Urinary bladder (tissue), 4 donors: Measurements from ENCODE around the gene TRIM71. TPM values are rescaled to one million over a fixed set of nuclear protein-coding genes. Genes with fewer than 3 reads are reported as not detected.
"Not testable (repeated sequence)": the region's sequence is repeated elsewhere in the genome, so short reads cannot be mapped to it uniquely, and the experiment has no call there.

Experiments used
- DNase-seq: peaks from one replicate; pipeline ENCODE4 v3.0.0-alpha.2; 2015; ENCODE audit errors: extremely low spot score
- H3K27ac ChIP-seq: one replicate; pipeline ENCODE4 v1.5.1; 2013; ENCODE audit warnings: low read depth, mild to moderate bottlenecking, moderate library complexity
- H3K36me3 ChIP-seq: one replicate; pipeline ENCODE4 v1.6.1; 2013; ENCODE audit warnings: mild to moderate bottlenecking, moderate library complexity; ENCODE audit not compliant: insufficient read depth
- H3K4me1 ChIP-seq: one replicate; pipeline ENCODE4 v1.6.1; 2013; ENCODE audit warnings: mild to moderate bottlenecking, moderate library complexity; ENCODE audit not compliant: insufficient read depth
- H3K4me3 ChIP-seq: one replicate; pipeline ENCODE4 v1.5.1; 2013; ENCODE audit warnings: low read depth, low read length
- WGBS: extraction: QIAGEN DNeasy Blood & Tissue Kit; methylation state at CpG from one replicate; pipeline ENCODE4 v1.1.7; 2013; 5-methylcytosine and 5-hydroxymethylcytosine counted together
- polyA plus RNA-seq: library from polyadenylated mRNA; stranded (reverse); fragments of 200-250 nt; gene quantifications from one replicate; pipeline ENCODE4 v1.2.3, GENCODE V29; 2013
- total RNA-seq: library from RNA; depleted of rRNA; stranded (reverse); fragments of >200 nt; gene quantifications from one replicate; pipeline ENCODE4 v1.2.3, GENCODE V29; 2014
- donor health status: healthy with polysubstance abuse.
- donor health status: healthy.

The TRIM71 gene
- total and polyA plus RNA-seq, 2 donors, result 0.74 TPM; not detected in 1

DNA sequence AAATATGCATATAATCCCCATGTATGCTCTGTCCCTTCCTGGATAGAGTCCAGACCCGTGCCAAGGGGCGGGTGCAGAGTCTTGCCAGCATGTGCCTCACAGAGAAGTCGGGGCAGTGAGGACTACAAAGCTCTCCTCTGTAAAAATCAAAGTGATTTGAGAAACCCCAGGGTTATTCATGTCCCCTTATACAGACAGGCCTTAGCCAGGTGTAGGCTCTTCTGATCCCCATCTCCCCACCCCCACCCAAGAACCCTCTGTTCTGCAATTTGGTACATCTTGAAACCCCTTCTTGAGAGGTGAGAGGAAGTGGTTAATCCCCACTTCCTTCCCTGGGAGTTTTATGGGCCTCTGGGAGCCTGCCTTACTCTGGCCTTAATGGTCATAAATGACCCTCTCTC is 24.7 kb downstream of the TRIM71 start:
- DNase-seq, result no peak
- Histone ChIP-seq H3K4me1 (no peaks in the 10 kb centered on the region), H3K4me3 (no peak overlapping the region), H3K36me3 (no peaks in the 10 kb centered on the region), H3K27ac (no peak overlapping the region)
- 54% methylated on average over 3 of the region's 3 CpGs for WGBS

DNA sequence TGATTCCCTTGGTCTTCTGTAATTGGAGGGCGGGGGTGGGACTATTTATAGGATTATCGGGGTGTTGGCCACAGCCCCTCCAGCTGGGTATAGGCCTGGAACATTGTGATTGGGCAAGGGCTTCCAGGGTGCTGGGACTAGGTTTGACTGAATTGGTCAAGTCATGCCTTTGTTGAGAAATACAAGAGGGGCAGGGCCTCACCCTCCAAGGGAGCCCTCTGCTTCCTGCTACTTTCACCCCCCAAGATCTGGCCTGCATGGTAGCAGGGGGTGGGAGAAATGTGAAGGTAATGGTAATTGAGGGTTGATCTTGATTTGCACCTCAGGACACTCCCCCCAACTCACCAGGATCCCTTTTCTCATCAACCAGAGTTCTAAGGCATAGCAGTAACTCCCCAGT is 25.2 kb downstream of the TRIM71 start:
- Histone ChIP-seq H3K4me1 (no peaks in the 10 kb centered on the region), H3K36me3 (no peaks in the 10 kb centered on the region), H3K27ac (no peak overlapping the region), H3K4me3 (no peak overlapping the region)
- WGBS, result 58% methylated on average over 2 of the region's 2 CpGs
- no peak for DNase-seq

DNA sequence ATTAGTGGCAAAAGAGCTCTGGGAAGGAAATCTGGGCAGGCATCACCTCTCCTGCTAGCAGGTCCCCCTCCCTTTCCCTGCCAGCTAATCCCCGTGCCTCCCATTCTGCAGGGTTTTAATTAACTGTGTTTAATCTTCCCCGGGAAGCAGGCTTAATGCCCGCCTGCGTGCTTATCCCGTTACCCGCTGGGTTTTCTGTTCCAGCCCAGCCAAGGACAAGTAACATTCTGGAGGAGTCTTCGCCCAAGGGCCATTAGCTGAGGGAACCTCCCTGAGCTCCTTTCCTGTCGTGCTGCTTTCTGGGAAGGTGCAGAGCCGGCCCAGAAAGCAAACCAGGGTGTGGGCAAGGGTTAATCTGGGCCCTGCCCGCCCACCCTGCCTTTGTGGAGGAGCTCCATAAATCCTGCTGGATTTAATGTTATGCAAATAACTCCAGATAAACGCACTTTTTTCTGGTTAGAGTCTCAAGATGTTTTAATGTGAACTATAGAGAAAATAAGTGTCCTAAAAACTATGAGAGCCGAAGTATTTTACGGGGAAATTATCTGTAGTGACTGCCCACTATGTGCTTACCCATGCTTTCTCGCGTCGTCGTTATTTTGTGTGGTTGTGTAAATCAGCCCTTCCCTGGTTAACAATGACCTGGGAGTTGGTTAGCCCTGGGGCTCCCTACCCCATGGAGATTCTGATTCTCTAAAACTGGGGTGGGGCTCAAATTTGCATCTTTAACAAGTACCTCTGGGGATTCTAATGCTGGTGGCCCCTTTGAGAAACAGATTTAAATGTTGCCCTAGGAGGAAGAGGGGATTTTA is 25.9 kb downstream of the TRIM71 start:
- no peaks in the 10 kb centered on the region for H3K36me3 ChIP-seq
- 75% methylated on average over 17 of the region's 17 CpGs for WGBS
- H3K4me1 ChIP-seq, result no peaks in the 10 kb centered on the region
- no peak for DNase-seq
- no peak overlapping the region for H3K4me3 ChIP-seq
- no peak overlapping the region for H3K27ac ChIP-seq

DNA sequence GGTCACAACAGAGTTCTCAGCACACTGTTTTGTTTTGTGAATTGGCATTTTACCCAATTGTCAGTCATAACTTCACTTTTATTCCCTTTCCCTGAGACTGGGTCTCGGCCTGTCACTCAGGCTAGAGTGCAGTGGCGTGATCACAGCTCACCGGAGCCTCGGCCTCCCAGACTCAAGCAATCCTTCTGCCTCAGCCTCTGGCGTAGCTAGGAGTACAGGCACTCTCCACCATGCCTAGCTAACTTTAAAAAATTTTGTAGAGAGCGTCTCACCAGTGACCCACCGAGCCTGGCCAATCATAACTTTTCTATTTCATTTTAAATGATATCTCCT is 26.5 kb downstream of the TRIM71 start:
- 95% methylated on average over 7 of the region's 7 CpGs for WGBS

DNA sequence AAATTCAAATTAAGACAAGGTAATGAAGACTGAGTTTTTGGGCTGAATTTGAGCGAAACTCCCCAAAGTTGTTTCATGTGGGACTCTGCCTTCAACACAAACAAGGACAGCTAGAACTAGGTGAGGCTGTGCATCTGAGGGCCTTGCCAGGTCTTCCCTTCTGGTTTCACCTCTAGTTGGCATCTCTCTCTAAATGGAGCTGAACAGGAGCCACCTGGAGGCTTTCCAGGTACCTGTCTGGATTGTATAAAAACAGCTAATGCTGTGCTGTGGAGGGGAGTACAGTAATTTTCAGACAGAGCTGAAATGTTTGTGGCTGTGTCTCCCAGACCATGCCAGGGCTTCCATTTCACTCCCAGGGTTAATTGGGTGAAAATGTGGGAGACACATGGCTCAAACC is 27.1 kb downstream of the TRIM71 start:
- H3K4me3 ChIP-seq, result no peak overlapping the region
- 98% methylated on average over 1 of the region's 1 CpG for WGBS

More for the DNA sequence above, 26.5 kb downstream of the TRIM71 start:
- no peaks in the 10 kb centered on the region for H3K36me3 ChIP-seq
- H3K4me1 ChIP-seq, result no peaks in the 10 kb centered on the region
- H3K27ac ChIP-seq, result no peak overlapping the region
- no peak overlapping the region for H3K4me3 ChIP-seq
- no peak for DNase-seq

DNA sequence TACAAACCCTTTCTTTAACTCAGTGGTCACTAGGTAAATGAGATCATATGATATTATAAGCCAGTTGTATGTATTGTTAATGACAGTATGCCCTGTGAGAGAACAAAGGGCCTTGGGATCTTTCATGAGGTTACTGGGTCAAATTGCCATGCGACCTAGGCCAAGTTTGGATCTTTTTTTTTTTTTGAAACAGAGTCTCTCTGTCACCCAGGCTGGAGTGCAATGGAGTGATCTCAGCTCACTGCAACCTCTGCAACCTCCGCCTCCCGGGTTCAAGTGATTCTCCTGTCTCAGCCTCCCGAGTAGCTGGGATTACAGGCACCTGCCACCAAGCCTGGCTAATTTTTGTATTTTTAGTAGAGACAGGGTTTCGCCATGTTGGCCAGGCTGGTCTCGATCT is 27.7 kb downstream of the TRIM71 start:
- not testable (repeated sequence) for DNase-seq, H3K36me3 ChIP-seq, H3K4me1 ChIP-seq, H3K4me3 ChIP-seq, H3K27ac ChIP-seq
- 95% methylated on average over 6 of the region's 6 CpGs for WGBS

More for the DNA sequence above, 27.1 kb downstream of the TRIM71 start:
- DNase-seq, result no peak
- no peaks in the 10 kb centered on the region for H3K4me1 ChIP-seq
- H3K27ac ChIP-seq, result no peak overlapping the region
- H3K36me3 ChIP-seq, result no peaks in the 10 kb centered on the region

DNA sequence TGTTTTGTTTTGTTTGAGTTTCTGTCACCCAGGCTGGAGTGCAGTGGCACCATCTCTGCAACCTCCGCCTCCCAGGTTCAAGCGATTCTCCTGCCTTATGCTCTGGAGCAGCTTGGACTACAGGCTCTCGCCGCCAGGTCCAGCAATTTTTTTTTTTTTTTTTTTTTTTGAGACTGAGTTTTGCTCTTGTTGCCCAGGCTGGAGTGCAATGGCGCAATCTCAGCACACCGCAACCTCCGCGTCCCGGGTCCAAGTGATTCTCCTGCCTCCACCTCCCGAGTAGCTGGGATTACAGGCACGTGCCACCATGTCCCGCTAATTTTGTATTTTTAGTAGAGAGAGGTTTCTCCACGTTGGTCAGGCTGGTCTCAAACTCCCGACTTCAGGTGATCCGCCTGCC is 29.2 kb downstream of the TRIM71 start:
- WGBS, result 90% methylated on average over 15 of the region's 15 CpGs
- not testable (repeated sequence) for H3K4me3 ChIP-seq, H3K4me1 ChIP-seq, H3K27ac ChIP-seq, H3K36me3 ChIP-seq, DNase-seq

DNA sequence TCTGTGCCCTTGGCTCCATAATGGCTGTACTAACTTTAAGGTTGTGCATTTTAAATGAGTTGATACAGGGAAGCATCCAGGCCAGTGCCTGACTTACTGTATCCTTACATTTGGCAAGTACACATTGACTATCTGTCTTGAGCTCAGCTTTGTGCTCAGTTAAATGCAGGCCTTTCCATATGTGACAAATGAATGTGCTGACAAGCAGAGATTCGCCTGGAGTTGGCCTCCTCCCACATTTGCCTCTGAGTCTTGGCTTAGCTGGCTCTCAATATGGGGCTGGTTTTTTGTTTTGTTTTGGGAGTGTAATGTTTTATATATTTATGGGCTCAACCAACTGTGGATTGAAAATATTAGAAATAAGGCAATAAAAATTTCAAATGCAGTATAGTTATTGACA is 29.7 kb downstream of the TRIM71 start:
- no peak overlapping the region for H3K27ac ChIP-seq
- H3K4me1 ChIP-seq, result no peaks in the 10 kb centered on the region
- no peak for DNase-seq
- H3K4me3 ChIP-seq, result no peak overlapping the region
- no peaks in the 10 kb centered on the region for H3K36me3 ChIP-seq
- 30% methylated on average over 1 of the region's 1 CpG for WGBS

DNA sequence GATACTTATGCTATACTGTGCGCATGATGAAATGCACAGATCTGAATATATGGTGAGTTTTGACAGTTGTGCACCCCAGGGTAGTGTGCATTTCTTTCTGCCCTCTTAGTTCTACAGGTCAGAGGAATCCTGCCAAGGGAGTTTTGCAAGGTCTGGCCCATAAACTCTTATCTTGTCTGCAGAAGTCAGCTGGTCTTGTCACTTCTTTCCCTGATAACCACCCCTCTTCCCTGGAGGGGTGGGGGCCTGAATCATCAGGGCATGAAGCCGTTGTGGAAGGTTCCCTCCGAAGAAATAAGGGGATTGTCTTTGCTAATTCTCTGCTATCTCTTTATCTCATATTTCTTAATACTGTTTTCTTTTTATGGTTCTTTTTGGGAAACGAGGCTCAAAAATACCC is 30.4 kb downstream of the TRIM71 start:
- no peaks in the 10 kb centered on the region for H3K36me3 ChIP-seq
- no peak overlapping the region for H3K4me3 ChIP-seq
- no peak overlapping the region for H3K27ac ChIP-seq
- H3K4me1 ChIP-seq, result no peaks in the 10 kb centered on the region
- 36% methylated on average over 4 of the region's 4 CpGs for WGBS
- no peak for DNase-seq

DNA sequence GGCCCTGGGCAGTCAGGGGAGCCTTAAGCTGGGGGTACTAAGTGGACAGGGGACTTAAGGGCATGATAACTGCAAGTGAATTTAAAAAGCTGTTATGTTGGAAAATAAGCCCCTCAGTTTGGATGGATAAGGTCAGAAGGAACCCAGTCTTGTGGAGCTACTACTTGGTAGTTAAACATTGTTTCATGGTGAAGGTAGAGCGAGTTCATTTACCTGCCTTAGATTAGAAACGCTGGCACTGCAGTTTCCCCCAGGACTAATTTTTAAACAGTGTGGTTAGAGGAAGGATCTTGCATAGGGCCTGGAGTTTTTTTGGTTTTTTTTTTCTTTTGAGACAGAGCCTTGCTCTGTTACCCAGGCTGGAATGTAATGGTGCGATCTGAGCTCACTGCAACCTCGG is 31.2 kb downstream of the TRIM71 start:
- H3K4me3 ChIP-seq, result no peak overlapping the region
- 93% methylated on average over 4 of the region's 4 CpGs for WGBS
- no peak for DNase-seq
- H3K27ac ChIP-seq, result no peak overlapping the region
- no peaks in the 10 kb centered on the region for H3K4me1 ChIP-seq
- H3K36me3 ChIP-seq, result no peaks in the 10 kb centered on the region

DNA sequence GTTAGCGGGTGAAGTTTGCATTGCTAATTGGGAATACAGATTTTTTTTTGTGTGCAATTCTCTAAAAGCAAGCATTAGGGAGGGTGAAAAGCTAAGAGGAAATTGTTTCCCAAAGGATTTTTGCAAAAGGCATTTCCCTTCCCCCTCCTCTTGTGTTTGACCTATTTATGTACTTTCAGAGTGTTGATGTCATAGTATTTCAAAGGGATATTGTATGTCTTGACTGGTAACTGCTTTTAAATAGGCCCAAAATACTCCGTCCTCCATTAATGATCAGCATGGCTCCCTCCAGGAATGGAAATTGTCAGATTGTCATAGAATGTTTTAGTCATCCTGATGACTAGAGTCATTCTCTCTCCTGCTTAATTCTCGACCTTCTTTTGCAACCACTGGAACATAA is 32.4 kb downstream of the TRIM71 start:
- Histone ChIP-seq H3K27ac (no peak overlapping the region), H3K4me1 (no peaks in the 10 kb centered on the region), H3K4me3 (no peak overlapping the region), H3K36me3 (no peaks in the 10 kb centered on the region)
- WGBS, result 77% methylated on average over 3 of the region's 3 CpGs
- no peak for DNase-seq

DNA sequence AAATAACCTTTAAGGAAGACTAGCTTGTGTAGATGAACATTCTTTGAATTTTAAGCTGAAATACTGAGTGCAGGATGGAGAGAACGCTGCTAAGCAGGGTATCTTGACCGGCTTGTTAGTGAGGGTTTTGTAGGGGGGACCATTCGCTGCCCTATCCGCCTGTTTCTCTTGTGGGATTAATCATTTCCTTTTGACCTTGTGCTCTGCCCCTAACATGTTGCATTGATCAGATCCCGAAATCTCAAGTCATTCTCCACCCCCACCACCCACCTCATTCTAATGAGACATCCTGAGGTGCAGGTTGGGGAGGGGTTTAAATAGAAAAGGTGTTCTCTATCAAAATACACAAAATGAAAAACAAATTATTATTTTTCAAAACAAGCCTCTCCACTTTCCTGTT is 32.8 kb downstream of the TRIM71 start:
- Histone ChIP-seq H3K36me3 (no peaks in the 10 kb centered on the region), H3K27ac (no peak overlapping the region), H3K4me3 (no peak overlapping the region), H3K4me1 (no peaks in the 10 kb centered on the region)
- no peak for DNase-seq
- WGBS, result 83% methylated on average over 5 of the region's 5 CpGs

DNA sequence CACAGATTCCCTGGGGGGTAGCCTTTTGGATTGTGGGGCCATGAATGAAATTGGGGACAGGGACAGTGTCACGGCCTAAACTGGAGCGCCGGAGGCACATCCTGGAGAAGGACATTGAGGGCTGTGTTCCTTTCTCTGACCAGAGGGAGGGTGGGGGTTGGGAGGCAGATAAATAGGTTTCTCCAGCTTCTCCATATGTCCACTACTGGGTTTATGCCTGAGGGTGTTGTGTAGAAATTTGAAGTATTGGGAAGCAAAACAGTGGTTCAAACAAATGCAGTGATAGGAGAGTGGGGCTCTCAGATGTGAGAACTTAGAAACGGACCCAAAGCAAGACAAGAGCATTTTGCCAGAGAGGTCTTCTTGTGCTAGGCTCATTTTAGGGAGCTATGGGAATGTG is 34.3 kb downstream of the TRIM71 start:
- no peak overlapping the region for H3K4me3 ChIP-seq
- DNase-seq, result no peak
- 92% methylated on average over 4 of the region's 4 CpGs for WGBS
- H3K4me1 ChIP-seq, result no peaks in the 10 kb centered on the region
- H3K27ac ChIP-seq, result no peak overlapping the region
- H3K36me3 ChIP-seq, result no peaks in the 10 kb centered on the region

DNA sequence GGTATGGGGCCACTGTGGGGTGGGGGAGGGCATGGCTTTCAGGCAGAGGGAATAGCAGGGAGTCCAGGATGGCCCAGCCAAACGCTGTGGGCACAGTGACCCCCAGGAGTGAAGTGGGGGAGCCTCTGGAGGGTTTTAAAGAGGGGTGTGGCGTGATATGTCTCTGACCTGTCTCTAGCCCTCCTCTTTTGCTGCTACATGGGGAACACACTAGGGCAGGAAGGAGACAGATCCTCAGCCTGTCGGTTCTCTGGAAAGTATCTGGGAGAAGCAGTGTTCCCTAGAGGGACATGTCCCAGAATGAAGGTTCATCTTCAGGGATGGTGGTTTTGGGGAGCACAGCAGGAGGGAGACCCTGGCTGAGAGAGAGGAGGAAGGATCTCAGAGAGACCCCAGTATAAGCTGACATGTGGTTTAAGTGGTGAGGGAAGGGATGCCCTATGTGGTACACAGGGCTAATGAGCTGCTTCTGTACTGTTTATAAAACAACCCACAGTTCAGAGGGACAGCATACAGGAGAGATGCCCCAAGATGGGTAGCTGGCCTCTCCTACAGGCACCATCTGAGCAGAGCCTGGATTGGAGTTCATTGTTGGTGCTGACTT is 37.7 kb downstream of the TRIM71 start:
- 78% methylated on average over 3 of the region's 3 CpGs for WGBS
- no peak for DNase-seq
- Histone ChIP-seq H3K4me1 (no peaks in the 10 kb centered on the region), H3K4me3 (no peak overlapping the region), H3K36me3 (no peaks in the 10 kb centered on the region), H3K27ac (no peak overlapping the region)
